Stimulated activated CD8-positive, alpha-beta memory T cell treated with anti-CD3 and anti-CD28 coated beads, Interleukin-15, amount 100 ng/mL, for 24 hours (primary cell): Measurements from ENCODE around the gene LEAP2.

ENCODE experiments used
- DNase-seq: peaks from one replicate; pipeline ENCODE4 v3.0.0-alpha.2; 2020; ENCODE audit warnings: low read depth

LEAP2 gene

GRCh38 chr5:132873119-132873929 lies at the start of gene LEAP2:
LEAP2 (plus strand) TSS chr5:132873668; CDS start chr5:132873695, 27 bp downstream.
- DNase-seq, result no peak

DNA sequence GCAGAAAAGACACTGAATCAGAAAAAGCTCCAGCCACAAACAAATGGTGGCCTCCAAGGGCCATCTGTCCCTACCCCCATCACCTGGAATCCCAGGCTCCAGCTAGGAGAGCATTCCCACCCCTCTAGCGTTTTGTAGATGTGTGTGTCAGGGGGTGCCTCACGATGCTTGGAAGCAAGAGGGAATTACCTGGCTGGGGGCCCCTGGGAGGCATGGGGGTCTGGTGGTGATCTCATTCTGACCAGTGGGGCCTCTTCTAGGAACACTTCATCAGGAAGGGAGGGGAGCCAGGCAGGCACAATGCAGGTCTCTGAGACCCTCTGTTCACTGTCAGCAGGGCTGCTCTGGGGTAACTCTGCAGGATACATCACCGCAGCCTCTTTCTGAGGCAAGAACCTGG lies 49.0 kb upstream of the LEAP2 start:
- DNase-seq, result no peak

GRCh38 chr5:132825033-132825833 lies 48.2 kb upstream of the LEAP2 start:
- no peak for DNase-seq

- no peak for DNase-seq
Measured at GRCh38 chr5:132825834-132826391, 47.6 kb upstream of the LEAP2 start.

DNA sequence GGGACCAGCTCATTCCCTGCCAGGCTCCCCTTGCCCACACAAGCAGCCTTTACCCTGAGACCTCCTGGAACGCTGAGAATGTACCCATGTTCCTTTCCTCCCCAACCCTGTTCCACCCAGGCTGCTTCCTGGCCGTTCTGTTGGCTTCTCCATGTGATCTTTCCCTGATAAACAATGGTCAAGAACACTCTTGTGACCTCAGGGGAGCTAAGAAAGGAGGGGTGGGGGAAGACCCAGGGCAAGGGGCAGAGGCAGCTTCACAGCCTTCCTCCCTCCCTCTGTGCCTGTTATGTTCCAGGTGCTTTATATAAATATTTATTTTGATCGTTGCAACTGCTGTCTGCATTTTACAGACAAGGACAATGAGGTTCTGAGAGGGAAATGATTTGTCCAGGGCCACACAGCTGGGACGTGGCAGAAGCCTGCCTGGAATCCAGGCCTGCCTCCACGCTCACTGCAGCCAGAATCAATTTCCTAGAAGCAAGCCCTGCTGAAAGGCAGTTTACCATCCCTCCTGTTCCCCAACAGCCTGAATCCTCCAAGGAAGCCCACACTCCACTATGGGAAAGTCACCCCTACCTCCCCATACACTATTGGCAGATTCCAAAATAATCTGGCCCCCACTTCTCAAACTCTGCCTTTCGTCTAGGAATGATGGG lies 46.9 kb upstream of the LEAP2 start:
- DNase-seq, result no peak

GRCh38 chr5:132827943-132828673 lies 45.4 kb upstream of the LEAP2 start:
- no peak for DNase-seq

DNA sequence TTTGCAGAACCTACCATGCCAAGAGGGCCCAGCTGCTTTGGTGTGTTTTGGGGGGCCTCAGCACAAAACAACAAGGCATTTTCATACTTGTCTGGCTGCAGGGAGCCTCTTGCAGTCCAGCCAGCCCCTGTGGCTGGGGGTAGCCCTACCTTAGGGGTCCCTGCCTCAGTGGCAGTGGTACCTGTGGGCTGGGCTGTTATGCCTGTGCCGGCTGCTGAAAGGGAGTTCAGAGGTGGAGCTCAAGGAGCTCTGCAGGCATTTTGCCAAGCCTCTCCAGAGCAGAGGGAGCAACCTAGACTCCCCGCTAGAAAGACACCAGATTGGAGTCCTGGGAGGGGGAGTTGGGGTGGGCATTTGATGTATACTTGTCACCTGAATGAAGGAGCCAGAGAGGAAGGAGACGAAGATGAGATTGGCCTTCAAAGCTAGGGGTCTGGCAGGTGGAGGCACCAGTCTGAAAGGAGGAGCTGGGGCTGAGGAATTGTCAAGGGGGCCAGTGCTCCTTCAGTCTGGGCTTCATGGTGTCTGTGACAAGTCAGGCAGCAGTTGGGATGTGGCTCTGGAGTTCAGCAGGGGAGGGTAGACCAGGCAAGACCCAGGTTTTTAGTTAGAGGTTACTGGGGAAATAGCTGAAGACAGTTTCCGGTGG lies 44.5 kb upstream of the LEAP2 start:
- no peak for DNase-seq

DNA sequence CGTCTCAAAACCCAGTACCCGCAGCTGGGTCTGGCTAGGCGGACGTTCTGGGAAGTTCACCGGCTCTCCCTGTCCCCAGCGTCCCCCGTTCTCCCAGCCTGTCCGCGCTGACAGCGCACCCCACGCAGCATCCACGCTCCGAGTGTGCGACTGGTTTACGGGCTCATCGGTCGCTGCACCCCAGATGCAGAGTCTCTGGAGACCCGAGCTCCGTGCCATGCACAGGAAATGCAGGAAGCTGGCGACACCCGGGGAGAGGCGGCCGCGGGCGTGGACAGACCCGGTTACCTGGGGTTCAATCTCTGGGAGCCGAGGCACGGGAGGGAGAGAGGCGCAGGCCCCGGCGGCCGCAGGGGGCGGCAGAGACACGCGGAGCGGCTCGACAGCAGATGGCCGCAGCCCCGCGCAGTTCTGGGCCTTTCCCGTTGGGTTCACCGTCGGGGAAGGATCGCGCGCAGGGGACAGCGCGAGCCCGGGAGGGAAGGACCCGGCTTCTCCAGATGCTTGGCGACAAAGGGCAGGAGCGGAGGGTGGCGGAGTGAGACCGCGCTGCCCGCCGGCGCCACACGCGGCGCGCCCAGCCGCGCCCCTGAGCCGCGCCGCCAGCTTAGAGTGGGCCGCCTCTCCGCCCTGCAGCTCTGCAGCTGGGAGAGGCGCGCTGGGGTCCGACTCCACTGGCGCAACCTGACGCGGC lies 43.6 kb upstream of the LEAP2 start:
- DNase-seq, result no peak

- DNase-seq, result no peak
Measured at GRCh38 chr5:132830436-132831094, 42.9 kb upstream of the LEAP2 start, which contains the start of gene SHROOM1. SHROOM1 (minus strand) TSS chr5:132830647; CDS start chr5:132826140, 4,507 bp downstream.

GRCh38 chr5:132831095-132831860 lies 42.2 kb upstream of the LEAP2 start:
- DNase-seq, result no peak

DNA sequence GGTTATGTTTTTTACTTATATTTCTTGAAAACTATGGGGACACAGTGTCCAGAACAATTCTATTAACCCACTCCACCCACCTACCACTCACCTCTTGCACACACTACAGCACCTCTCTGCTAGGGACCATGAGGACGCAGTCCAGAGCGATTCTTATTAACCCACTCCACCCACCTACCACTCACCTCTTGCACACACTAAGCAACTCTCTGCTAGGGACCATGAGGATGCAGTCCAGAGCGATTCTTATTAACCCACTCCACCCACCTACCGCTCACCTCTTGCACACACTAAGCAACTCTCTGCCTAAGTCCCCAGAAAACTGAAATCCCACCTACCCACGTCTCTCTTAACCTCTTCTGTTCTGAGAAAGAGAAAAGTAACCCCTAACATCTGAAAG lies 40.9 kb upstream of the LEAP2 start:
- no peak for DNase-seq

DNA sequence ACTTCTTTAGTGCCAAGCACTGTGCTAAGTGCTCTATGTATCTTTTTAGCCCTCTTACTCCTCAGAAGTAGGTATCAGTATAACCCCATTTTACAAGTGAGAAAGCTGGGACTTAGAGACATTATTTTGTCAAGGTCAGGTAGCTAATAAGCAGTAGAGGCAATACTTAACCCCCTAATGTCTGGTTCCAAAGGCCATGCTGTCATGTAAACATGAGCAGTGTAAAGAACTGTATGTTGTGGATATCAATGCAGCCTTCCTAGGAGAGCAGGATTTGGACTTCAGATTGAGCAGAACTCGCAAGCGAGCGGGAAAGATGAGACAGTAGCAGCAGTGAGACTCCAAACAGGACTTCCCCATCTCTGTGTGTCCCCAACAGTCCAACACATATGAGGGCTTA lies 39.4 kb upstream of the LEAP2 start:
- DNase-seq, result no peak

GRCh38 chr5:132836852-132837251 lies 36.6 kb upstream of the LEAP2 start:
- no peak for DNase-seq

- DNase-seq, result no peak
Measured at GRCh38 chr5:132837868-132838267, 35.6 kb upstream of the LEAP2 start.

DNA sequence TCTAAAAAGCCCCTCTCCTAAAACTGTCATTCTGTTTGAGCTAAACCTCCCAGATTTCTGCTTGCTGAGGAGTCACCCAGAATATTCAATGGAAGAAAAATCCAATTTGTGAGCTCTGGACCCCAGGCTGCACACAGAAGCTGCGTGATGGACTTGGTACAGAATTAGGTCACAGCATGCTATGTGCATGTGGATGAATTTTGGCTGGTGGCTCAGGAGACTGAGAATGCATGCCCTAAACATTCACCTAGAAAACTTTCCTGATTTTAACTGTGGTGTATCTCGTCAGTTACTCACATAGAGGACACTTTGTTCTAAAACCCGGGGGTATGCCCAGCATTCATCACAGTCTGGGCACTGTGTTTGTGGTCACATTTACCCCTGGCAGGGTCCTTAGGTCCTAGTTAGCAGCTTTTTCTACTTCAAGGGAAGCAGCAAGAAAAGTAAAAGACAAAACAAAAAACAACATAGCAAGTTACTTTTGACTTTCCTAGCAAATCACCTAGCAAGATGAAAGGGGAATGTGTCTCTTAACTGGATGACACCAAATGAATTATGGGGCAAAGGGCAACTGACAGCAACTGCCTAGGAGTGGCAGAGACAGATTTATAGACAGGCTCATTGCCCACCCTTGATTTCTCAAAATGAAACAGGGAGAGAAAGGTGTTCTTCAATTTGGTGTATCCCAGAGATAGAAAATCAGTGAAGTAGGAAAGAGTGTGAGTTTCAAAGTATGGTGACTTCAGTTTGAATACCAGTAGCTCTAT lies 34.8 kb upstream of the LEAP2 start:
- DNase-seq, result no peak

- DNase-seq, result no peak
Measured at GRCh38 chr5:132839426-132840301, 33.8 kb upstream of the LEAP2 start.

- DNase-seq, result no peak
Measured at GRCh38 chr5:132840313-132840712, 33.2 kb upstream of the LEAP2 start.
